OCI-M1 (cell line): ENCODE data around the gene EFCAB8.

Source experiments
- DNase-seq: peaks from one replicate; lab custom pipeline; 2025; lab: John Stamatoyannopoulos, UW

EFCAB8 gene

DNA sequence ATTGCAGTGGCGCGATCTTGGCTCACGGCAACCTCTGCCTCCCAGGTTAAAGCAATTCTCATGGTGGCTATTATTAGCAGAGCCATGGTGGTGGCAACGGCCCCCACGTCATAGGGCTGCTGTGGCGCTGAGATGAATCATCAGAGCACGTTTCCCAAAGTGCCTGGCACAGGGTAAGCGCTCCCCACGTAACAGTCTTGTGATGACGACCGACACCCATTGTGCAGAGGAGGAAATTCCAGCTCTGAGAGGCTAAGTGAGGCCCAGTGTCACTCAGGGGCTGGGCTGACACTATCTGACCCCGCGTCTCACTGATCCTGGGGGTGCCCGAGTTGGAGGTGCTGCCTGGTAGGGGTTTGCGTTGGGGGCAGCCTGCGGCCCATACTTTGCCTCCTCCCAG lies 129.3 kb downstream of the EFCAB8 start:
- no peak for DNase-seq

GRCh38 chr20:32989507-32990283 lies 131.0 kb downstream of the EFCAB8 start:
- DNase-seq = no peak

DNA sequence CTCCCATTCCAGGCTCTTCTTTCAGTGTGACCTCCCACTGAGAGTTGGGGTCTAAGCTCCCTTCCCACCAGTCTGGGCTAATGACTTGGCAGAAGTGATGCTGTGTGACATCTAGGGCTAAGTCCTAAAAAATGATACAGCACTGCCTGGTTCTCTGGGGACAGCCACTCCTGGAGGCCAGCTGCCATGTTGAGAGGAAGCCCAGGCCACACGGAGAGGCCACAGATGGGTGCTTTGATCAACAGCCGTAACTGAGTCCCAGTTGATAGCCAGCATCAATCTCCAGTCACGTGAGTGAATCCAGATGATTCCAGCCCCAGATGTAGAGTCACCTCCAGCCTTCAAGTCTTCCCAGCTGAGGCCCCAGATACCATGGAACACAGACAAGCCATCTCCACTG lies 131.7 kb downstream of the EFCAB8 start:
- no peak for DNase-seq

GRCh38 chr20:32991383-32991782 lies 132.7 kb downstream of the EFCAB8 start:
- no peak for DNase-seq

DNA sequence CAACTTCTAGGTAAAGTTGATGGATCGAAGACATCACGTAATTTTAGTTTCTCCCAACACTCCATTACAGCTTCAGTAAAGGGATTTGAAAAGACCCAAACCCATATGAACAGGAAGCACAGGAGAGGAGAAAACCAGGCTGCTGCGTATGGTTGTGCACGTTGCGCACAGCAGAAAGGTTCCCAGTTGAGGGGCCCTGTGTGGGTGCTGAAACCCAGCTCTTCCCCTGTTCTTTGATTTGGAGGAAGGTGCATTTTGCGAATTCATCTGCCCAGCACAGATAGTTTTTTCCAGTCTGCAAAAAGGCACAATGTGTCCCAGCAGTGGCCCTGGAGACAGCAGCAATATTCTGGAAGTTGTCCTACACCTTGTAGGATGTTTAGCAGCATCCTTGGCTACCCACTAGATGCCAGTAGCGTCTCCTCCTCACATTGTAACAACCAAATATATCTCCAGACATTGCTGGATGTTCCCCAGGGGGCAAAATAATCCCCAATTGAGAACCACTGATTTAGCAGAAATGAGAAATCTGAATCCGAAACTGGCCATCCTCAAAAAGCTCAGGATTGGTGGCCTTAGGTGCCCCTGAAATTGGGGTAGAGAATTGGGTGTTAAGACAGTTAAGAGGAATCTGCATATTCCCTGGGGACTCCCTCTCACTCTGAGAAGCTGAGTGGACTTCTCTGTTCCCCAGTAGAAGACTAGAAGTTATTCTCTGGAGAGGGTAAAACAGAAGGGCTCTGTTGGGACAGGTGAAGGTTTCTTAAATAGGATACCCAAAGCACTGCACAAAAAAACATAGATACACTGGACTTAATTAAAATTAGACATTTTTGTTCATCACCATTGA lies 133.3 kb downstream of the EFCAB8 start:
- no peak for DNase-seq

- DNase-seq = no peak
These were observed 134.8 kb downstream of the EFCAB8 start for GRCh38 chr20:32993496-32994050.

GRCh38 chr20:32995802-32996201 lies 137.1 kb downstream of the EFCAB8 start:
- no peak for DNase-seq

- DNase-seq = no peak
These were observed 138.7 kb downstream of the EFCAB8 start for GRCh38 chr20:32997431-32997830.

GRCh38 chr20:32999603-33000250 lies 141.0 kb downstream of the EFCAB8 start:
- peak; percentile 57 for DNase-seq

DNA sequence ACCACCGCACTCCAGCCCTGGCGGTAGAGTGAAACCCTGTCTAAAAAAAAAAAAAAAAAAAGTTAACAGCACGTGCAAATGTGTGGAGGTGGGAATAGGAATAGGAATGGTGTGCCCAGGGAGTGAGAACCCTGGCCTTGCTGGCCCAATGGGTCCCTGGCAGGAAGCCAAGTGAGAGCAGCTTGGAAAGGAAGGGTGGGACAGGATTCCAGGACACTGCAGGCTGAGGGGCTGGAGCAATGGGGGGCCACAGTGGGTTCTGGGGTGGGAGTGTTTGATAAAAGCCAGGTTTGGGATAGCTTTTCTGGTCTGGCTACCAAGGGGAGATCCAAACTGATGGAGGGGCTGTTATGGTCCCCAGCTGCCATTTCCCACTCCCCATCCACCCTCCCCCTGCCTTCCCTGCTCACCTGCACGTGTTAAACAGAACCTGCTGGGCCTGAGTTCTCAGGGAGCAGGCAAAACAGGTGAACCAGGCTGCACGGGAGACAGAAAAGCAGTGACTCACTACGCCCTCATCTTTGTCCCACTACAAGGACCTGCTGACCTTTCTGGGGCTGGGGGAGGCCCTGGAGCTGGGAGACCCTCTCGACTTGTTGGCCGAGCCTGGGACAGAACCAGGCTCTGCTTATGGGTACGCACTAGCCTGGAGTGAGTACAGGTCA lies 142.2 kb downstream of the EFCAB8 start:
- DNase-seq = no peak

DNA sequence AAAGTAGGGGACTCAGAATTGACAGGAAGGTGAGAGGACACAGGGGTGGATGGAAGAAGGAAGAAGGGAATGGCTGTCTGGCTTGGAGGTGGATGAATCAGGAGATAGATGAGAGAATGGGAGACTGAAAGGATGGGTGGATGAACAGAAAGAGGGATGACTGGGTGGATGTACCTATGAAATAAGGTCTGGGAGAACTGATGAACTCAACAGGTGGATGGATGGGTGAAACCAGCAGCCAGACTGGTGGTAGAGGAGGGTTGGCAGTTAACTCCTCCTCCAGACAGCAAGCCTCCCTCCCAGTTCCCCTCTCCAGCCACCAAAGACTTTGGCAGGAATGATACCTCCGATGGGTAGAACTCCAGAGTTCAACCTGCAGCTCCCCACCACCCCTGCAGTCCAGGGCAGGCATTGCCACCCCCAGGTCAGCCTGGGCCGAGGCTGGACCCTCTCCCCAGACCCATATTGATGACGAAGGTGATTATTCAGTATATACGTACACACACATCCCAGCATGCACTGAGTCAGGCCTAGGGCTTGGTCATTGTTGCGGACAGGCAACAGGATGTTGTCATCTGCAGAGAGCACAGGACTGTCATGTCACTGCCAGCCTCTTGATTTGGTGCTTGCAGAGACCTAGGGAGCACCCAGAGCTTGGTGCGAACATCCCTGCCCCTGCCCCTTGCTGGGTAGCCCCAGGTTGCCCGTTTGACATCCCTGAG lies 143.5 kb downstream of the EFCAB8 start:
- no peak for DNase-seq

GRCh38 chr20:33004141-33004751 lies 145.5 kb downstream of the EFCAB8 start, which contains the start of gene SUN5:
SUN5 (minus strand) TSS chr20:33004433; CDS start chr20:33004340, 93 bp downstream.
- DNase-seq = no peak

- DNase-seq = peak; percentile 53
These were observed 146.4 kb downstream of the EFCAB8 start for GRCh38 chr20:33005132-33005566.

DNA sequence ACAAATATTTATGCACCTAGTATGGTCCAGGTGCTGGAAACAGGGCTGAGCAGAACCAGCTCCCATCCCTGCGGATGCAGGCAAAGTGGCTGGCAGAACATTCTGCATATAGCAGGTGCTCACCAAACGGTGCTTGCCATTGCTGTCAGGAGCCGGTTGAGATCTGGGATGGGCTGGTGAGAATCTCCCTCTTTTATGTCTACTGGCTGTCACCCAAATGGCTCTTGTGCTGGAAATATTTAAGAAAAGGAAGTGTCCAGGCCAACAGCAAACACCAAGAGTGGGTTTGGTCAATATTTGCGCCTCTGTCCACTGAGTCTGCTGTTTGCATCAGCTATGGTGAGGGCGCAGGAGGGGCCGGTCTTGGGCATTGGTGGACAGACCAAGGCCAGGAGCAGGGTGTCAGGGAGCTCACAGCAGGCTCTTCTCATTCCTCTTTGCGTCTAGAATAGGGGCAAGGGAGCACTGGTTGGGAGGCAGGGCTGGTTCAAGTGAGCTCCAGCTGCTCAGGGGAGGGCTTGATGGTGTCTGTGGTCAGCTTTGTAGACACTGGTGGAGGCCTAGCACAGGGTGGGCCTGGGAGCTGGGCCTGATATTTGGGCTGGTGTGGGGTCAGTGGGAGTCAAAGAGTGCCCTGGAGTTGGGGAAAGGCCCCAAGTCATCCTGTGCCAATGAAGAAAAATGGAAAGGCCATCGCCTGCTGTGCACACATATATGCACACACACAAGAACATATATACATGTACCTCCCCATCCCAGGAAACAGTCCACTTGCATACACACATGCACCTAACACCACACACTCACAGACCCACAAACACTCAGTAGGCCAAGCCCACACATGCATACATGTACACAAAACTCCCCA lies 147.4 kb downstream of the EFCAB8 start:
- DNase-seq = no peak

- no peak for DNase-seq
These were observed 148.2 kb downstream of the EFCAB8 start for GRCh38 chr20:33006776-33007375.

DNA sequence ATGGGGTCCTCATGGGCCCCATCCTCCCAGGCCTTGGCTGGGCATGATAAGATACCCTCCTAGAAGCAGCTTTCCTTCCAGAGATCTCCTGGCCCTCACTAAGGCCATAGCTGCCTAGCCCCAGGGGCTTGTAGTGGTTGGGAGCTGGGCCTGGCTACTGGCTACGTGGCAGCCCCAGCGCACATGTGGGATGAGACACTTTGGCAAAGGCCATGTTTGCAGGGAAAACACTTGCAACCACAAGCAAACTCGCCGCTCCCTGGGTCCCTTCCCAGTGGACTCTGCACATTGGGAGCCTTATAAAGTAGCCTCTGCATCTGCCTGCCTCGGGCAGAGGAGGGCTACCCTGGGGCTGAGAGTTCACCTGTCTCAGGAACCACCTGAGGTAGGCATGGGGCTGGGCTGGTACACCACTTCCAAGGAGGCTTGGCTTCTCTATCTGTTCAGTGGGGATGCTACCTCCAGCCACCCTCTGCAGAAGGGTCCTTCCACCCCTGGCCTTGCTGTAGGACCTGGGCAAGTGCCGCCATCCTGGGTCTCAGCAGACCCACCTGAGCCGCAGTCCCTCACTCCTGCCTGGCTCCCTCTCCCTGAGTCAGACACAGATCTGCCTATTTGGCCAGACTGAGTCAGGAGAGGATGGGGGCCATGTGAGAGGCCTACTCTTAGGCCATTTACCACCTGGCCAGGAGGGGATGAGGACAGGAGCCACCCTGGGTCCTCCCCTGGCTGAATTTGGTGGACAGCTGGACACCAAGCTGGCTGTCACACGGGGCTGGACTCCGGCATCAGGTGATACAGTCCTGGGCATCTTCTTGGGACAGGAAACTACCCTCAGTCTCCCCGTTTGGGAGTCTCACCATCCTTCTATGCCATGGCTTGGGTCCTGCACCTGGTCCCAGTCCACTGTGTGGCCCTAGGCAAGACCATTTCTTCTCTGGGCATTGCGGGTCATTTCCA lies 148.9 kb downstream of the EFCAB8 start, which contains the start of gene BPIFB2:
Gene BPIFB2, plus strand, starts transcription at position 329 of the 960 bp plus-strand sequence. CDS start 871 bp downstream, outside the sequence.
- no peak for DNase-seq

DNA sequence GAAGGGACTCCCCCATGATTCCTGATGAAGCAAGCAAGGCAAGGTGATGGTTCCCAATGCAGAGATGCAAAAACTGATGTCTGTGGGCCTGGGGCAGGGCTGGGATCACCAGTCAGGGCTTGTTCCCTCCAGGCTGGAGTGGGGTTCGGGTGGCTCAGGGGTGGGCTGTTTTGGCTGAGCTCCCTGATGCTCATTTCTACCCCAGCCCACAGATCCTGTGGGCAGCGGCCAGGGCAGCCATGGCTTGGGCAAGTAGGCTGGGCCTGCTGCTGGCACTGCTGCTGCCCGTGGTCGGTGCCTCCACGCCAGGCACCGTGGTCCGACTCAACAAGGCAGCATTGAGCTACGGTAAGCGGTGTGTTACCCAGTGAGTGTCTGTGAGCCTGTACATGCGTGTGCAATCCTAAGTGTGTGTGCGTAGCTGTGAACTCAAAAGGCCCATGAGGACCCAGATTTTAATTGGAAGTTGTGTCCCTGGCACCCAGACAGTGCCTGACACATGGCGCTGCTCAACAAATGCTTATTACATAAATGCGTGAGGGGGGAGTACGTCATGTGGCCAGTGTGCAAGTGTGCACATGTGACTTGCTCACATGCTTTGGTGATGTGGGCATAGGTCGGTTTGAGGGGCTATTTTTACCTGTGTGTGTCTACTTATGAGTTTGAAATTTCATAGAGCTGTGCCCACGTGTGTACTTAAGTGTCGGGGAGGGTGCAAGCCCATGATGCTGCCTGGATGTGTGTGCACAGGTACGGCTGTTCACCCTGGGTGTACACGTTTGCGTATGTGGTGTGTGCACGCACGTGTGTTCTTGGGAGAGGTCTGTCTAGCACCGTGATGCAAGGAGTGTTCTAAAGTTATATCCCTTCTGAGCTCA lies 149.9 kb downstream of the EFCAB8 start:
- no peak for DNase-seq
